Thyroid gland (tissue), 4 donors: Measurements from ENCODE around the gene TMEM258. TPM values are rescaled to one million over a fixed set of nuclear protein-coding genes. Genes with fewer than 3 reads are reported as not detected.

Experiments used
- DNase-seq, 2 donors: peaks; one replicate each; pipeline ENCODE4 v3.0.0-alpha.2; 2019
- H3K27ac ChIP-seq, 3 donors: fragments of 200-600 bp; sonication (generic); 1 replicate in 2 of 3; 2 replicates in 1 of 3; pipeline ENCODE4 v1.5.1; 2016 to 2019; ENCODE audit warnings: mild to moderate bottlenecking in 1 of 3, moderate library complexity in 1 of 3
- H3K27me3 ChIP-seq: fragments of 200-600 bp; sonication (generic); one replicate; pipeline ENCODE4 v1.5.1; 2019
- H3K36me3 ChIP-seq, 2 donors: fragments of 200-600 bp; sonication (generic); one replicate each; pipeline ENCODE4 v1.5.1; 2016 to 2019
- H3K4me1 ChIP-seq, 2 donors: fragments of 200-600 bp; sonication (generic); one replicate each; pipeline ENCODE4 v1.5.1; 2017 to 2019
- H3K4me3 ChIP-seq, 3 donors: fragments of 200-600 bp; sonication (generic); replicated peaks in 1 of 3; 1 replicate in 2 of 3; 2 replicates in 1 of 3; pipeline ENCODE4 v1.5.1; 2016; ENCODE audit warnings: mild to moderate bottlenecking in 1 of 3
- H3K9me3 ChIP-seq: fragments of 200-600 bp; sonication (generic); one replicate; pipeline ENCODE4 v1.5.1; 2017
- CTCF ChIP-seq, 6 experiments: fragments of 200-600 bp in 3 of 6; fragments of 450-650 bp in 3 of 6; sonication (generic) in 3 of 6; IDR thresholded peaks; one replicate each; pipeline ENCODE4 v1.5.1; 2016 to 2019; ENCODE audit warnings: antibody characterized with exemption in 6 of 6, mild to moderate bottlenecking in 2 of 6, inconsistent platforms in 1 of 6, moderate library complexity in 1 of 6
- POLR2A ChIP-seq, 2 donors: fragments of 450-650 bp; IDR thresholded peaks; one replicate each; pipeline ENCODE4 v1.6.1; 2017; ENCODE audit warnings: antibody characterized with exemption in 2 of 2, mild to moderate bottlenecking in 2 of 2, moderate library complexity in 1 of 2
- WGBS, 2 donors: methylation state at CpG; one replicate each; pipeline ENCODE4 v1.1.5; 2017; 5-methylcytosine and 5-hydroxymethylcytosine counted together
- intact Hi-C: fragments of 100-400 bp; cut with DNase I; formaldehyde crosslinking; loops from one replicate; pipeline ENCODE4 v1.15.1; 2023
- total RNA-seq, 4 donors: library from RNA; depleted of rRNA; stranded (reverse); fragments of >200 nt; gene quantifications; one replicate each; pipeline ENCODE4 v1.2.3, GENCODE V29; 2016

TMEM258 gene
- total RNA-seq, 4 donors from 2014 or later: 28.0 to 57.9 (median 48.1) TPM

GRCh38 chr11:61802605-61803004, 10.2 kb upstream of the TMEM258 start:
- WGBS, 2 donors: 93 to 97% methylated on average over 6 of the region's 6 CpGs
- H3K27me3 ChIP-seq: no peaks in the 10 kb centered on the region
- H3K27ac ChIP-seq: no peak overlapping the region
- DNase-seq: no peak
- no peaks in the 10 kb centered on the region for H3K4me1 ChIP-seq
- TF ChIP-seq CTCF (IDR thresholded peaks at IDR 0.05): no peak
- no peak for TF ChIP-seq POLR2A (IDR thresholded peaks at IDR 0.05)
- no peaks in the 10 kb centered on the region for H3K9me3 ChIP-seq
- no peaks in the 10 kb centered on the region for H3K36me3 ChIP-seq
- intact Hi-C loops: loop anchor here (10.0 kb wide), 1 partner anchor 282 kb away; no protein-coding TSS in a partner anchor
- H3K4me3 ChIP-seq: no peak overlapping the region

GRCh38 chr11:61800331-61801281, 8.2 kb upstream of the TMEM258 start:
- H3K9me3 ChIP-seq: no peaks in the 10 kb centered on the region
- no peaks in the 10 kb centered on the region for H3K36me3 ChIP-seq
- no peaks in the 10 kb centered on the region for H3K27me3 ChIP-seq
- intact Hi-C loops: loop anchor here (10.0 kb wide), 1 partner anchor 284 kb away; no protein-coding TSS in a partner anchor
- no peaks in the 10 kb centered on the region for H3K4me1 ChIP-seq
- no peak overlapping the region for H3K4me3 ChIP-seq
- 93 to 94% methylated on average over 3 of the region's 3 CpGs for WGBS, 2 donors
- DNase-seq: no peak
- TF ChIP-seq POLR2A (IDR thresholded peaks at IDR 0.05) (no peak), CTCF (IDR thresholded peaks at IDR 0.05) (no peak)
- no peak overlapping the region for H3K27ac ChIP-seq

GRCh38 chr11:61799665-61800284, 7.4 kb upstream of the TMEM258 start:
- no peak overlapping the region for H3K27ac ChIP-seq
- intact Hi-C loops: loop anchor here (5.0 to 10.0 kb wide), 2 partner anchors 148 to 285 kb away; no protein-coding TSS in a partner anchor
- no peak for DNase-seq
- H3K4me1 ChIP-seq: no peaks in the 10 kb centered on the region
- H3K9me3 ChIP-seq: no peaks in the 10 kb centered on the region
- TF ChIP-seq POLR2A (IDR thresholded peaks at IDR 0.05) (no peak), CTCF (IDR thresholded peaks at IDR 0.05) (no peak)
- no peaks in the 10 kb centered on the region for H3K27me3 ChIP-seq
- no peaks in the 10 kb centered on the region for H3K36me3 ChIP-seq
- 93 to 98% methylated on average over 2 of the region's 2 CpGs for WGBS, 2 donors
- H3K4me3 ChIP-seq: no peak overlapping the region

GRCh38 chr11:61797263-61797944, 5.0 kb upstream of the TMEM258 start:
- Histone ChIP-seq H3K27ac (no peak overlapping the region), H3K27me3 (no peaks in the 10 kb centered on the region), H3K9me3 (no peaks in the 10 kb centered on the region), H3K36me3 (no peaks in the 10 kb centered on the region), H3K4me1 (peaks cover 6 to 11% of the 10 kb centered on the region in 2 donors), H3K4me3 (no peak overlapping the region)
- TF ChIP-seq CTCF (IDR thresholded peaks at IDR 0.05): peak in 5 of 6 experiments; percentile 57 to 96 (median 85)
- TF ChIP-seq POLR2A (IDR thresholded peaks at IDR 0.05): no peak
- WGBS, 2 donors: 40 to 42% methylated on average over 3 of the region's 3 CpGs
- intact Hi-C loops: loop anchor here (5.0 kb wide), 1 partner anchor 150 kb away; no protein-coding TSS in a partner anchor
- DNase-seq: peak; percentile 85 to 87
